ENCODE results near the gene HSF2.

- TF ChIP-seq CTCF (IDR thresholded peaks at IDR 0.05; ENCODE audit: borderline replicate concordance, extremely low read depth, low read length, poor library complexity, severe bottlenecking) (no peak), EZH2 (IDR thresholded peaks at IDR 0.05; ENCODE audit: borderline replicate concordance, low read depth, low read length, severe bottlenecking) (no peak)
Measured at GRCh38 chr6:122352981-122353664, 46.3 kb upstream of the HSF2 start.
